HG03039 (cell line): ENCODE measurements around the gene SLC25A21.
"Not testable (repeated sequence)": the region's sequence is repeated elsewhere in the genome, so short reads cannot be mapped to it uniquely, and the experiment has no call there.

Experiments
- ATAC-seq: cut with Tn5 transposase; IDR thresholded peaks from one replicate; pipeline ENCODE4 v1.9.1; 2021; ENCODE audit warnings: mild to moderate bottlenecking, moderate library complexity; ENCODE audit not compliant: unreplicated experiment

Gene SLC25A21

GRCh38 chr14:37172024-37172869 lies at the start of gene SLC25A21:
Gene SLC25A21, minus strand, starts transcription at chr14:37172606.
- ATAC-seq: no peak

GRCh38 chr14:37221073-37221472 lies 48.7 kb upstream of the SLC25A21 start:
- no peak for ATAC-seq

- ATAC-seq: no peak
Observed at GRCh38 chr14:37215345-37215744, 42.9 kb upstream of the SLC25A21 start.

GRCh38 chr14:37213016-37213415 lies 40.6 kb upstream of the SLC25A21 start:
- no peak for ATAC-seq

GRCh38 chr14:37210448-37210847 lies 38.0 kb upstream of the SLC25A21 start:
- ATAC-seq: no peak

GRCh38 chr14:37209617-37210016 lies 37.2 kb upstream of the SLC25A21 start:
- ATAC-seq: not testable (repeated sequence)

GRCh38 chr14:37205623-37206605 lies 33.5 kb upstream of the SLC25A21 start:
- ATAC-seq: not testable (repeated sequence)

- ATAC-seq: no peak
Observed at GRCh38 chr14:37203423-37203822, 31.0 kb upstream of the SLC25A21 start.

- ATAC-seq: no peak
Observed at GRCh38 chr14:37202812-37203211, 30.4 kb upstream of the SLC25A21 start.

- no peak for ATAC-seq
Observed at GRCh38 chr14:37202265-37202664, 29.9 kb upstream of the SLC25A21 start.

- no peak for ATAC-seq
Observed at GRCh38 chr14:37201724-37202123, 29.3 kb upstream of the SLC25A21 start.

- ATAC-seq: no peak
Observed at GRCh38 chr14:37198907-37199306, 26.5 kb upstream of the SLC25A21 start.

- ATAC-seq: no peak
Observed at GRCh38 chr14:37198273-37198598, 25.8 kb upstream of the SLC25A21 start.

GRCh38 chr14:37197421-37198272 lies 25.2 kb upstream of the SLC25A21 start, which contains the start of gene MIPOL1:
Gene MIPOL1, plus strand, starts transcription at chr14:37197937. Its CDS starts 49,952 bp downstream, at chr14:37247889.
- no peak for ATAC-seq

- no peak for ATAC-seq
Observed at GRCh38 chr14:37196604-37197420, 24.4 kb upstream of the SLC25A21 start.

- no peak for ATAC-seq
Observed at GRCh38 chr14:37195327-37195726, 22.9 kb upstream of the SLC25A21 start.

GRCh38 chr14:37194698-37195097 lies 22.3 kb upstream of the SLC25A21 start:
- no peak for ATAC-seq

- ATAC-seq: not testable (repeated sequence)
Observed at GRCh38 chr14:37189733-37190132, 17.3 kb upstream of the SLC25A21 start.

GRCh38 chr14:37187840-37188577 lies 15.6 kb upstream of the SLC25A21 start:
- ATAC-seq: not testable (repeated sequence)
